GM18873 (cell line): ENCODE measurements around the gene HOXA7.

Experiments used
- ATAC-seq: cut with Tn5 transposase; IDR thresholded peaks from one replicate; pipeline ENCODE4 v1.9.1; 2021; ENCODE audit warnings: mild to moderate bottlenecking, moderate library complexity, moderate number of reproducible peaks; ENCODE audit not compliant: unreplicated experiment, low FRiP score

The HOXA7 gene

DNA sequence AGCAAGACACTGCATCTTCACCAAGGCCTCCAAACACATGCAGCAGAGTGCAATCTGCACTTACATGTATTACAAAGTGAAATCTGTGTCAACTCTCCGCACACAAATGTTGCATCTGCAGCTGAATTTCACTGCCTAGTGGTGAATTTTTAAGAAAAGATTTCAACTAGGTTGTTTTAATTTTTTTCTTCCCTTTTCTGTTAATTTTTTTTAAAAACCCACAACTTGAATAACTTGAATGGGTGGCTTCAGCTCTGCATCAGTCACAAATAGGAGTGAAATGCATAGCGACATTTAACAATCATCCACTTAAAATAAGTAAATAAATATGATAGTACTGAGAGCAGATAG lies 37.5 kb upstream of the HOXA7 start:
- no peak for ATAC-seq

DNA sequence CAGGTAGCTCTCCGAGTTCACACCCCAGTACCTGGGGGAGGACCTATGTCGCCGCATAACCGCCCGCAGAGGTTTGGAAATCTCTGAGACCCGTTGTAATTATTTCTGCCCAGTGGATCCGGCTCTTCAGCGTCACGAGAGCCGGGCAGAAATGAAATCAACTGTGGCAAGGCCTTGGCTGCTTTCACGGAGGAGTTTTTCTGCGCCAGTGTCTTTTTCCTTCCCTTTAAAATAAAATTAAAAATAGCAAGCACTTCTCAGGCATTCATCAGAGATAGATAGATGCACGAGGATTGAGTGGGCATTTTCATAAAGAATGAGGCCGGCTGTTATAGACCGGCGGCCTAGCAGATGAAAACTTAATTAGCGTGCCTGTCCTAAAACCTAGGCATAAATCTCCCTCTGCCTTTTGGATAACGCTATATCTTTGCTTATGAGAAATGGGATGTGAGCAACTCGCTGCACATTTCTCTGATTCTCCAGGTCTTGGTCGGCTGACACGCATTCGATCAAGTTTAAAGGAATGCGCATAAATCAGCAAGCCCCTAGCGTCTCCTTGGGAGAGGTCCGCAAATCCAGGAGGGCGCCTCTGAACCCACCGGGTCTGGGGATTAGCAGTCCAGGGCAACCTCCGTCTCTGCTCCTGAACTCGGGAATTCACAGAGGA lies 37.0 kb upstream of the HOXA7 start:
- ATAC-seq, result no peak

DNA sequence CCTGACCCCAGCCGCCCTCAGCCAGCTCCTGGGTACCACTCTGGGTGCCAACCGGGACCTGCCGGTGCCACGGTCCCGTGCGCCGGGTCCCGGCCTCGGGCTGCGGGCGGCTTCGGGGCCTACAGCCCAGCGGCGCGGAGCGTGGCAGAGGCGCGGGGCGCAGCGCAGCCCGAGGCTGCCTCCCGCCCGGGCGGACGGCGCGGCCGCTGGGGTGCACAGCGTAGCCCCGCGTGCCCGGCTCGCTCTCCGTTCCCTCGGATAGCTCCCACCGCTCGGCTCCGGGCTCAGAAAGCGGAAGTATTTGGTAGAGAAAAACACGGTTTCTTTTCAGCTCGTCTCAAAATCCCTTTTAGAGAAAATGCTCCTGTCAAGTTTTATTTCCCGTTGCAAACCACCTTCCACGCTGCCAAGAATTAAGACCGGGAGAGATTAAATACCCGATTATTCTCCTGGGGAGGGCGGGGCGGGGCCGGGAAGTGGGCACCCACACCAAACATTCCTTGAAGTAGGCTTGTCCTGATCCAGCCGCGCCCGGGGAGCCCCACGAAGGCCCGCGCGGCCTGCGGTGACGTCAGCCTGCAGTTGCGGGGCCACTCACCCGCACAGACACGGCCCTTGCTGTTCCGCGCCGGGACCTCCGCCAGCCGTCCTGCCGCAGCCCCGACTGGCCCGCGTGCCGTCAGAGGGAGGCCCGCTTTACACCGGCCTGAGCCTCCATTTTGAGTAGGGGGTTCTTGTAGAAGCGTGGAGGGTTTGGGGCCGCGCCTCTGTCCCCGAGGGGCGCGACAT lies 36.3 kb upstream of the HOXA7 start:
- no peak for ATAC-seq

DNA sequence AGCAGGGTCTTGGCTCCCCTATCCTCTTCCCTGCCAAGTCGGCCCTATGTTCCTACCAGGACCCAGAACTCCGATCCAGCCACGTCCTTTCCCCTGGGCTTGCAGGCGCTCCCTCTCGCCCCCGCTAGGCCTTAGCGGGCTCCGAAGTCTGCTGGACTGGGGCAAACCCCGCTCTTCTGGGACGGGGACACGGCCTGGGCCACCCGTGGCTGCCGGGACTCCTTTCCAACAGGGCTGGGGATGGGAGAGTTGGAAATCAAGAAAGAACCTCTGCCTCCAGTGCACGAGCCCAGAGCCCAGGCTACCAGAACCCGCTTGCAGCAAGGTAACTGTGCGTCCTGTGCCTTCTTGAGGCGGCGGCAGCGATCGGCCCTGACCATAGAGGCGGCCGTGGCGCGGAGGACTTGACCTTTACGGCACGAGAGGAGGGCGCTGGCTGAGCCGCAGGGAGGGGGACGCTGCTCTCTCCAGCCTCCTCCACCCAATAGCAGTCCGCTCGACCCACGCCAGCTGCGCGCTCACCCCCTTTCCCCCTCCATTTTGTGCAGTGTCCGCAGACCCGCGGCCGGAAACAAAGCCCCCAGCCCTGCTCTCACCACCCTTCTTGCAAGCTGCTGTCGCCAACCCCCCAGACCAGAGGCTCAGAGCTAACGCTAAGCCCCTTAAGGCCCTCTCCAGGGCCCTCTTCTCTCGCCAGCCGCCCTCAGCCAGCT lies 35.5 kb upstream of the HOXA7 start:
- no peak for ATAC-seq

DNA sequence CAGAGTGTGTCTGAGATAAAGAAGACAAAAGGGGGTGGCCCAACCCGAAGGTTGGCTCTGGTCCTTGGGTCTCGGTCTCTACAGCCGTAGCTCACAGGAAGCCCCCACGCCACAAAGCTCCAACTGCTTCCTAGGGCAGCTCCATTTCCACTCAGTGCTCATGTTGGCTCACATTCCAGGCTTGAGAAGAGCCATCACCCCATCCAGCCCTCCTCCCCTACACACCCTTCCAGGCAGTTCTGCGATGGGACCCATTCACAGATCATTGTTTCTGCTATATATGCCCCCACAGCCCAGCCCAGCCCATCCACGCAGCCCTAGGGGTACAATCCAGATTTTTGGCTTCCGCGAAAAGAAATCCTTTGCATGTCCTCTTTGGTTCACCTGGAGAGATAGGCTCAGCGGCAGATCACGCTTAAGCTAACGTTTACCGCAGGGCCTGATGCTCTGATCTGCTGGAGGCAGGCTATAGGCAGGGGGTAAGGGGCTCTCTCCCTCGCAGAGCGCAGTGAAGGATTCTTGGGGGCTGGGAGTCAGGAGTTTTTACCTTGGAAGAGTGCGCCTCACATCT lies 34.8 kb upstream of the HOXA7 start:
- no peak for ATAC-seq

DNA sequence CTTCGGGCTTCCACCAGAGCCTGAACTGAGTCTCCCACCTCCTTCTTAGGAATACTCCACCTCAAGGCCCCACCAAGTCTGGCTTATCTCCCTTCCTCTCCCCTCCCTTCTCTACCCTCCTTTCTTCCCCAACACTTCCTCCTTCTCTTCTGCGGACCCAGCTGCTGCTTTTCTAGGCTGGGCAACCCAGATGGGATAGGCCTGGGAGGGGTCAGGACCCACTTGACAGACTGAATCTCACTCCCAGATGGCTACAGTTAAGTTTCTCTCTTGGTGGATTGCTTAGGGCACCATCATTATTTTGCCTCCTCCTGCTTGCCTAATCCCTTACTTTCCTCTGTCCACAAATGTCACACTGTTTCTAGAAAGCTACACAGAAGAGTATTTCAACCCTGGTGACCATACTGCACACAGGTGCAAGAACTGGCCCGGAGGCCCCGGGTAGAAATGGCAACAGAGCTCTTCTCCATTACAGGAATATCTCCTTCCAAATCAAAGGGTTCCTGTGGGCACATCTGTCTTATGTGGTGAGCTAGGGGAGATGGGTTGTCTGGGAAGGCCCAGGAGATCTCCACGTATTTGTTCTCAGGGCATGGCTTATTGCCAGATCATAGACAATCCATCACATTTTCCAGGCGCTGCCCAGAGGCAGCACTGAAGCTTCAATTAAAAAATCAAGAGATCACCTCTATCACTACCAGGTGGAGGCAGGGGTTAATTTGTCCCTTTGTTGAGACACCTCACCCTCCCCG lies 33.7 kb upstream of the HOXA7 start:
- ATAC-seq, result no peak

DNA sequence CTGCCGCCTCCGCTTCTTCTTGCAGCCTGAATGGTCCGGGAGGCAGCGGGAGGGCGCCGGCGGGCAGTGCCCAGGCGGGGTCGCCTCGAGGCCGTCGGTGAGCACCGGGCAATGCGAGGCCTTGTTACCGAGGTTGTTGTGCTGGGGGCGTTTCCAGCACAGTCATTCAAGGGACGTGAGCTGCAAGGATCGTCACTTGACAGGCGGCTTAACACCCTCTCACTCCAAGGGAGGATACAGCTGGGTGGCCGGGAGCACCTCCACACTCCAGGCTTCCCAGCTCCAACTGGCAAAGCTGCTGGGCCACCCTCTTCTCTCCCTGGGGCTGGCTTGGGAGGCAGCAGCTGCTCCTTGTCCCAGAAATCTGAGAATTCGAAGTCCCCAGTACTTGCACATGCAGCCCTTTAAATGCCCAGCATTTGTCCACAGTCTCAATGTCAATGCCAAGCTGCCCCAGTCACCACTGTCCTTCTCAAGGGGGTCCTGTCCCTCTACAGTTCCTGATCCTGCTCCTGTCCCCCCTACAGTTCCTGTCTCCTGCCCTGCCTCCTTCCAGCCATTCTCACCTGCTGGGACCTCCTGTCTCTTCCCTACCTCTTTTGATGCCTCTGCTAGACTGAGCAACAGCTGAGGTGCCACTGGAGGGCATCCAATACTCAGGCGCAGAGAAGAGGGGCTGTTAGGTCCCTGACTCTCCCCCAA lies 33.0 kb upstream of the HOXA7 start:
- ATAC-seq, result no peak

DNA sequence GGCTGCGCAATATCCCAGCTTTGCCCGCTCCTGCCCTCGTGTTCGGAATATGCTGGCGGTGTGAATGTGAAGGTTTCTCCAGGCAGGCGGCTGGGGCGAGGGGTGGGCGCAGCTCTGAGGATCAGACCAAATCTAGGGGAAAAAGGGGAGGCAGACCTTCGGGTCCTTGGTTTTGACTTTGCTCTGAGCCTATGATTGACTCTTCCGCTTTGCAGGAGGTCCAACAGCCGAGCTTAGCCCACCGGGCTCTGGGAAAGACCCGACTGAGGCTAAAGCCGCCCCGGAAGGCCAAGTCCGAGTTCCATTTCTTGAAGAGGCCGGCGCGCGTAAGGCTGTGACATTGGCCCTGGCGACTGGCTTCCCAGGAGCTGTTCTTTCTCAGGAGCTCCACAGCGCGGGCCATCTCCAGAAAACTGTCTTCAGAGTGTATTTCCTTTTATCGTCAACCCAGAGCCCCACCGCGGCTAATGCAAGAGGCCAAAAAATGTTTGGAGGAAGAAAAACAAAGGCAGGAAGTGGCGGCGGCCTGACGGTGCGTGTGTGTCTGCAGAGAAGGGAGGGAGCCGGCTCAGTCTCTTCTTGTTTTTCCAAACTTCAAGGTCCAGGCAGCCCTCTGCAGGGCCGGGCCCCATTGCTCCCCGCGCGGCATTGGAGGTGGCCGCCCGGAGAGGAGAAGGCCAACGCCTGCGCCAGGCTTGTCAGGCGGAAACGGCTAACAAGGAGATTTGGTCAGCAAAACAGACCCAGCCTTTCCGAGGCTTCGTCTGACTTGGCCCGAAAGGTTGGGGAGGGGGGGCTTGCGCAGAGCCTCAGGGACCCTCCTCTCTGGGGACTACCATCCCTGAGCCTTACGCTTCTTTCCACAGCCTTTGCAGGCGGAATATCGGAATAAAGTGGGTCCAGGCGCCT lies 32.2 kb upstream of the HOXA7 start:
- no peak for ATAC-seq

DNA sequence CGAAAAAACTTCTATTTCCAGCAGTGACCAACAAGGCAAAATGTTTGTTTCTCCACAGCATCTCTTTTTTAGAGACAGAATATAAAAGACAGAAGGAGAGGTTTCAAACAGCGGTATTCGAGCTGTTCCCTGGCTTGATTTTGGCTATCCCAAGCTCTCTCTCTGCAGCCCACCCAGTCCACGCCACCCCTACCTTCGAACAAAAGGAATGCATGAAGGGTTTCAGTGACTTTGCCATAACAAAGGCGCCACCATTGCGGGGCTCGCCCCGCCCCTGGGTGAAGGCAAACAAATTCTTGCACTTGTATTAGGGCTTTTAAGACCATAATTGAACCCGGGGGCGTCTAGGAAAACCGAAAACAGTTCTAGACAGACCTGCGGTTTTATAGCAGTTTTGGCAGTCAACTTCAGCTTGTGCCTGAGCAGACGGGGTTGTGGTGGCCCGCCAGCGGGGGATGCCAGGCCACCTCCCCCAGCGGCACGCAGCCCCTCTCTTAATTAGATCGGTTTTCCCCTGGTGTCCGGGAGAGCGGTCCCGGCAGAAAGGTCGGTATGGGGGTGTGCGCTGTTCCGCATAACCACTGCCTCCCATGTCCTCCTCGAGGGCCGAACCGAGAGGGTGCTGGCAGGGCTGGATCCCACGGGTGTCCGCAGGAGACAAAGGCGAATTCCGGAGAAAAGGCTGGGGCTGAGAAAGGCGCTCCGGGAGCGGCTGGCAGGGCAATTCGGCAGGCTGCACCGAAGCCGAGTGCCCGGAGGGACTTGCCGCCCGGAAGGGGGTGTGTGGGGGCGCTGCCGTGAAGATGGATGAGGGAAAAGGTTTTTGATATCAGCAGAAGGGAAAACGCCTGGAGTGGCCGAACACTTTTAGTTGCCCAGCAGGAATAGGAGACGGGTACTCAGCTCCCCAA lies 31.3 kb upstream of the HOXA7 start:
- ATAC-seq, result no peak

DNA sequence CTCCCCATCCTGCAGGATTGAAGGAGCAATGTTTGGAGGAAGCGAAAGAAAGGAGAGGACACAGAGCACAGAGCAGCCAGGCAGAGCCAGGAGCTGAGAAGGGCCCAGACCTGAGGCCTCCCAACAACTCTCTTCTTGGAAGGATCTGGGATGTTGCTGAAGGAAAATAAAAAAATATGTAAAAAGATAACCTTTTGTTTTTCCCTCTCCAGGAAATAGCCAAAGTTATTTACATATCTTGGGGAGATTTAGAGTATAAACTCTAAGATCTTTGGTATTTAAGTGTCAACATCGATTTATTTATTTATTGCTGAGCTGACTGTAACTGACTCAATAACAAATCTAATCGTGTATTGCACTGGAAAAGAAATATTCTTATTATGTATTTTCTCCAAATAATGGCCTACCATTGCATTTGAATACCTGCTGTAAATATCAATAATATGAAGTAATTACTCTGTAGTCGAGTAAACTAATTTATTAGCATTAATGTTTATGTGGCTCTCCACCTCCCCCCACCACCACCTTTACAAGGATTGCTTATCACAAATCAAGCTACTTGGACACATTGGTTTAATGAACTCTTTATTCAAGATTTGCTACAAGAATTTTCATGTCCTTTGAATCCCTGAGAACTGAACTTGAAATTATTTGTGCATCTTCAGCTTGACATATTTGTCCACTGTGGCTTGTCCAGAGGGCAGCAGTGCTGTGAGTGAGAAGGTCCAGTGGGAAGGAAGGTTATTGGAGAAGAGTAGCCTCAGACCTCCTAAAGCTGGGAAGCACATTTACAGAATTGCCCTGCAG lies 30.4 kb upstream of the HOXA7 start:
- no peak for ATAC-seq

DNA sequence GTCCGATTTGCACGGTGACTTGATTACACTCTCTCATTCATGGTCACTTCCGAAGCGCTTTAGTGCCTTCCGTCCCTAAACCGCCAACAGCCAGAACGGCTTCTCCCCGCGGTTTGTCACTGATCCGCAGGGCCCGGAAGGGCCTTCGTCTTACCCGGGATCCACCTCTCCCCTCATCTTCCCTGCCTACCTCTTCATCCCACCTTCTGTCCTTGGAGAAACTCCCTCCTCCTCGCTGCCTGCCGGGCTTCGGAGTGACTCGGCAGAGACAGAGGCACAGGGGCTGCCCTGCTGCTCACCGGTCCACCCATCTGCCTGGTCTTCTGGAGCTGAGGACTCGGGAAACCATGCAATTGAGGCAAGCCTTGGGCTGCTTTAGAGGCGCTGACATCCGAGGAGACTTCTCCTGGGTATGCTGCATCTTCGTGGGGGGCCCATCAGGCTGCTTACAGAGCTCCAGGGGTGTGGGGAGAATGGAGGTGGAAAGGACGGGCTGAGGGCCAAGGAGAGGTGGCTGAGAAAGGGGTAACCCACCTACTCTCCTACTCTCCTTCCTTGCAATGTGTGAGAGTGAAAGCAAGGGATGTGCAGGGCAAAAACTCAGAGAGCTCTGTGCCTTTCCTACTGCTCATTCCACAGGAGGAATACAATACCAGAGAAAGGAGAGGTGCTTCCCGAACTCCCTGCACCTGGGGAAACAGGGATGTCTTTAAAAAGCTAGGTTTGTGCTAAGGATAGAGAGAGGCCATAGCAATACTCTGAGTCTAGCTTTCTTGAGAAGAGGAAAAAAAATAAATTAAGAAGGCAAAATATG lies 29.6 kb upstream of the HOXA7 start:
- no peak for ATAC-seq

DNA sequence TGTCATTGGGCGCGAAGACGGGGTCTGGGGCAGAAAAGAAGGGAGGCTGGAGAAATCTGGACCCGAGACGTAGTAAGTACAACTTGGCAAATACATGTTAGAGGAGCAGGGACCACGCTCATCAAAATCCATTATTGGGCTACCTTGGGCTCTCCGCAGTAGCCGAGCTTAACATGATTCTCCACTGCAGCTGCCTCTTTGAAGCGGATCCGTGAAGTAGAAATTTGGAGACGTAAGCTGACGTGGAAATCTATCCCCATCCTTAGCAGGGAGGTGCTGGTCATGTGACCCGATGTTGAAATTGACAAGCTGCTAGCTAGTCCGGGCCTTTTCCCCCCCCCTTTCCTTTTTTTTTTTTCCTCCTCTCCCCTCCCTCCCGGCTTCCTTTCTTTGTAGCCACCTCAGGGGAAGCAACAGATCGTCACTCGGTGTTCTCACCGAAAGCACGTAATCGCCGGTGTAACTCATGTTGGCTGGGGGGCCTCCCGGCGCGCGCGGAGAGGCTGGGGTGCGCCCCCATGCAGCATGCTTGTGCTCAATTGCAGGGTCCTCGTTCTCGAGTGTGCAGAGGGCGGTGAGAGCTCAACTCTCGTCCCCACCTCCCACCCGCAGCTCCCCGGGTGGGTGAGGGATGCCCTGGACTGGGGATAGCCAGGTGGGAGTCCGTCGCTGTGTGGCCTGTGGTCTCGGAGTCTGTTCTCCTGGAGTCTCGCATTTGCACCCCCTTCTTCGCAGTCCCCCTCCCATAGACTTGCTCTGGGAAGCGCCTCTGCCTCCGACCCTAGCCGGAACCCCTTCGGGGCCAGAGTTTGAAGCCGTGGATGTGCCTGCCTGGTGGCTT lies 28.8 kb upstream of the HOXA7 start, which contains the start of gene HOXA11:
Gene HOXA11, minus strand, starts transcription at position 220 of the 841 bp plus-strand sequence. Its CDS starts 88 bp downstream, at position 132.
- ATAC-seq, result no peak

DNA sequence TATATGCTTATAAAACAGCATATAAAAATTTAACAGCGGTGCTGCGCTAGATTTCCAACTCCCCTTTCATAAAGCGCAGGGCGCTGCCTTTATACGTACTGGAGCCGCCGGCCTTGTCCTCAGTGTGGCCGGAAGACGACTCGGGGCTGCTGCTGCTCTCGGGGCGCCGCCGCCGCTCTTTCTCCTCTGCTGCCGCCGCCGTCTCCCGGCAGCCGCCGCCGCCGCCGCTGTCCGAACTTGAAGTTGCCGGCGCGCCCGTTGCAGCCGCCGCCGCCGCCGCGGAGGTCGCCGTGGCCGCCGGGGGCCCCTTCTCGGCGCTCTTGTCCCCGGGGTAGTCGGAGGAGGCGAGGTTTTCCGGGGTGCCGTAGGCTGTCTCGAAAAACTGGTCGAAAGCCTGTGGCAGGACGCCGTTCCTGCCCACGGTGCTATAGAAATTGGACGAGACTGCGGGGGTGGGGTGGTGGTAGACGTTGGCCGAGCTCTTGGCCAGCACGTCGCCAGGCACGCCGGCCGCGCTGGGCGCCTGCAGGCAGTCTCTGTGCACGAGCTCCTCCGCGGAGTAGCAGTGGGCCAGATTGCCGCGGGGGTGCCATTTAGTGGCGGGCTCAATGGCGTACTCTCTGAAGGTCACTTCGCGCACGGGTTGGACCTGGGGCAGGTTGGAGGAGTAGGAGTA lies 28.0 kb upstream of the HOXA7 start:
- ATAC-seq, result no peak

DNA sequence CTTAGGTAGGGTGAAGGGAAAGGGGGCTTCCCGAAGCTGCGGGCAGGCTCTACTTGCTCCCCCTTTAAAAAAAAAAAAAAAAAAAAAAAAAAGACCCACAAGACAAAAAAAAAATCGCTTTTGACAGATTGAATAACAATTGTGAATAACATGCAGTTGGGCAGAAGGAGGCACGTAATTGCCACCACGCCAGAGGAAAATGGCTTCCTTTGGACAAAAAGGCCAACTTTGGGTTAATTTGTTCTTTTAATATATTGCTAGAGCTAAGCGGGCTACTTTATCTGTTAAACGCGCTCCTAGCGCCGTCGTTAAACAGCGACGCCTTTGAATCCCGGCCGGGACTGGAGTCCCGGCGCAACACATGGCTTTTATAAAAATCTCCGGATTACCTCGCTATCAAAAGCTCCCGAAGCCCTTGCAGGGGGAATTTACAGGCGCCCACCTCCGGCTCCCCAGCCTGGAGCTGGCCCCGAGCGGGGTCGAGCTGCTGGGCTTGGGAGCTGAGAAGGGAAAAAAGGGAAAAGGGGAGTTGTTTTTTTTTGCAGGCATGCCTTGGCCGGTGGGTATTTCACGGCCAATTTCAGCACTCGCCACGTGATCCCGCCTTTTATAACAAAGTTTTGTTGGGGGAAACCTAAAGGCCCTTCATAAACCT lies 27.3 kb upstream of the HOXA7 start:
- no peak for ATAC-seq
